Measurements from ENCODE around the gene ACTR3C.

- TF ChIP-seq POLR2AphosphoS5 (IDR thresholded peaks at IDR 0.05) (no peak), EP300 (IDR thresholded peaks at IDR 0.05) (no peak), CTCF (IDR thresholded peaks at IDR 0.05) (no peak)
Observed at GRCh38 chr7:150337179-150337578, 13.8 kb upstream of the ACTR3C start.
